Osteoblast (primary cell): ENCODE measurements around the gene RNF5. TPM values are rescaled to one million over a fixed set of nuclear protein-coding genes. Genes with fewer than 3 reads are reported as not detected.

Experiments
- DNase-seq: peaks from one replicate; pipeline ENCODE4 v3.0.0; 2011; ENCODE audit warnings: low spot score, mixed read lengths; ENCODE audit not compliant: insufficient read length; ENCODE audit errors: missing footprints
- H2AFZ ChIP-seq: 2 replicates; pipeline ENCODE4 v1.6.0; 2011; ENCODE audit warnings: mild to moderate bottlenecking, low read length
- H3K27ac ChIP-seq: 2 replicates; pipeline ENCODE4 v1.5.1; 2011; ENCODE audit warnings: mild to moderate bottlenecking, low read depth, low read length, moderate library complexity
- H3K27me3 ChIP-seq: 2 replicates; pipeline ENCODE4 v1.6.0; 2012; ENCODE audit warnings: mild to moderate bottlenecking, control low read depth, inconsistent platforms, low read length, moderate library complexity; ENCODE audit not compliant: insufficient read depth
- H3K36me3 ChIP-seq: 2 replicates; pipeline ENCODE4 v1.5.1; 2011; ENCODE audit warnings: mild to moderate bottlenecking, low read length, control low read depth, moderate library complexity; ENCODE audit not compliant: insufficient read depth
- H3K4me1 ChIP-seq: 2 replicates; pipeline ENCODE4 v1.5.1; 2011; ENCODE audit warnings: mild to moderate bottlenecking, low read length, control low read depth, moderate library complexity; ENCODE audit not compliant: insufficient read depth
- H3K4me2 ChIP-seq: 2 replicates; pipeline ENCODE4 v1.6.0; 2011; ENCODE audit warnings: mild to moderate bottlenecking, low read length; ENCODE audit not compliant: insufficient read depth
- H3K4me3 ChIP-seq: fragments of 200-600 bp; sonication (generic); 3 replicates; pipeline ENCODE4 v1.5.1; 2012; ENCODE audit warnings: mild to moderate bottlenecking, low read length, inconsistent platforms; ENCODE audit not compliant: insufficient read depth
- H3K79me2 ChIP-seq: 2 replicates; pipeline ENCODE4 v1.6.0; 2012; ENCODE audit warnings: mild to moderate bottlenecking, low read length, control low read depth, inconsistent platforms; ENCODE audit not compliant: insufficient read depth
- H3K9me3 ChIP-seq: 2 replicates; pipeline ENCODE4 v1.5.1; 2011; ENCODE audit warnings: low read depth, low read length, control low read depth
- H4K20me1 ChIP-seq: 2 replicates; pipeline ENCODE4 v1.6.0; 2012; ENCODE audit warnings: mild to moderate bottlenecking, low read length, control low read depth; ENCODE audit not compliant: insufficient read depth
- CTCF ChIP-seq: IDR thresholded peaks from 2 replicates; pipeline ENCODE4 v1.5.1; 2011; ENCODE audit warnings: mild to moderate bottlenecking, low read depth, low read length, moderate library complexity; ENCODE audit errors: extremely low read depth
- total RNA-seq: library from RNA; depleted of rRNA; stranded (reverse); fragments of >200 nt; gene quantifications from 2 replicates; pipeline ENCODE4 v1.2.3, GENCODE V29; 2012

Gene RNF5
- total RNA-seq, 1 donor: 32.9 TPM

GRCh38 chr6:32194825-32195651 is 16.8 kb downstream of the RNF5 start:
- Histone ChIP-seq H3K4me1 (peaks cover 32% of the 10 kb centered on the region), H2AFZ (peak overlapping the region; percentile 81), H3K4me2 (peak overlapping the region; percentile 99), H3K79me2 (peaks cover 2% of the 10 kb centered on the region), H3K27me3 (no peaks in the 10 kb centered on the region), H3K4me3 (peak overlapping the region; percentile 73), H3K9me3 (no peaks in the 10 kb centered on the region), H3K27ac (peak overlapping the region; percentile 96), H3K36me3 (no peaks in the 10 kb centered on the region), H4K20me1 (no peaks in the 10 kb centered on the region)
- TF ChIP-seq CTCF: peak; percentile 73
- DNase-seq: peak; percentile 93

- Histone ChIP-seq H3K4me2 (peak overlapping the region; percentile 99), H3K27ac (peak overlapping the region; percentile 98), H3K4me3 (peak overlapping the region; percentile 91)
Observed at GRCh38 chr6:32195652-32195901, 17.4 kb downstream of the RNF5 start.

GRCh38 chr6:32195902-32196681 is 17.9 kb downstream of the RNF5 start:
- H3K4me3 ChIP-seq: peak overlapping the region; percentile 91
- peak overlapping the region; percentile 85 for H2AFZ ChIP-seq
- no peak for TF ChIP-seq CTCF
- no peaks in the 10 kb centered on the region for H3K36me3 ChIP-seq
- peak overlapping the region; percentile 98 for H3K27ac ChIP-seq
- DNase-seq: peak; percentile 93
- no peaks in the 10 kb centered on the region for H3K27me3 ChIP-seq
- H4K20me1 ChIP-seq: no peaks in the 10 kb centered on the region
- no peaks in the 10 kb centered on the region for H3K9me3 ChIP-seq
- no peaks in the 10 kb centered on the region for H3K79me2 ChIP-seq
- H3K4me1 ChIP-seq: peaks cover 28% of the 10 kb centered on the region
- peak overlapping the region; percentile 93 for H3K4me2 ChIP-seq

More at GRCh38 chr6:32195652-32195901, 17.4 kb downstream of the RNF5 start:
- Histone ChIP-seq H3K9me3 (no peaks in the 10 kb centered on the region), H2AFZ (no peak overlapping the region), H3K36me3 (no peaks in the 10 kb centered on the region), H3K27me3 (no peaks in the 10 kb centered on the region), H3K79me2 (no peaks in the 10 kb centered on the region), H4K20me1 (no peaks in the 10 kb centered on the region), H3K4me1 (peaks cover 28% of the 10 kb centered on the region)
- TF ChIP-seq CTCF: no peak
- DNase-seq: peak; percentile 99
